IPS-20b (cell line): Measurements from ENCODE around the gene MAU2.

Experiments
- H3K27ac ChIP-seq: one replicate; pipeline ENCODE4 v1.5.1; 2013; ENCODE audit warnings: low read length
- H3K27me3 ChIP-seq: 2 replicates; pipeline ENCODE4 v1.6.1; 2013; ENCODE audit warnings: mild to moderate bottlenecking, low read length, inconsistent platforms; ENCODE audit not compliant: insufficient read depth
- H3K36me3 ChIP-seq: 2 replicates; pipeline ENCODE4 v1.6.1; 2013; ENCODE audit warnings: low read depth, mild to moderate bottlenecking, inconsistent platforms, low read length, moderate library complexity; ENCODE audit not compliant: insufficient read depth
- H3K4me1 ChIP-seq: 2 replicates; pipeline ENCODE4 v1.6.1; 2013; ENCODE audit warnings: mild to moderate bottlenecking, control low read depth, inconsistent platforms, low read length, moderate library complexity; ENCODE audit not compliant: insufficient read depth
- H3K4me3 ChIP-seq: 2 replicates; pipeline ENCODE4 v1.5.1; 2013; ENCODE audit warnings: mild to moderate bottlenecking, low read length, inconsistent platforms
- H3K9ac ChIP-seq: 2 replicates; pipeline ENCODE4 v1.6.1; 2013; ENCODE audit warnings: low read depth, mild to moderate bottlenecking, inconsistent platforms, low read length, moderate library complexity
- H3K9me3 ChIP-seq: 2 replicates; pipeline ENCODE4 v1.6.1; 2013; ENCODE audit warnings: mild to moderate bottlenecking, low read depth, low read length, inconsistent platforms; ENCODE audit not compliant: insufficient read depth

Gene MAU2

DNA sequence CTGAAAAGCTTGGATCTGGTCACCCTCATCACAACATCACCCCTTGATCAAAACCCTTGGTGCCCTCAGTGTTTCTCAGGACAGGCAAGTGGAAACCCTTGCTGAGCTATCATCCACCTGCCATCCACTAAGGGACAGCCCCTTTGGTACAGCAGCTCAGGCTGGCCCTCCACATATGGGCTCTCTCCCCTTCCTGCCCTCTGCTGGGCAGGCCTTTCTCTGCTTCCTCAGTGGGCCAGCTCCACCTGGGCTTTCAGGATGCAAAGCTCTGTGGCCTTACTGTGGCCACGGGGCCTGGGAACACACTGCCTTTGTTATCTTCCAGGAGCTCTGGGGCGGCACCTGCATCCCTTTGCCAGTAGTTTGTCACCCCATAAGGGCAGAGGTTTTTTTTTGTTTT is 5.2 kb upstream of the MAU2 start:
- 0 out of 2 replicates have a peak, but pooled peaks cover 3% of the 10 kb centered on the region for H3K4me1 ChIP-seq
- H3K9ac ChIP-seq: no peak overlapping the region
- H3K9me3 ChIP-seq: no peaks in the 10 kb centered on the region
- peaks cover 50% of the 10 kb centered on the region for H3K36me3 ChIP-seq
- H3K27ac ChIP-seq: no peak overlapping the region
- H3K27me3 ChIP-seq: no peaks in the 10 kb centered on the region
- H3K4me3 ChIP-seq: no peak overlapping the region

- peaks cover 43% of the 10 kb centered on the region for H3K36me3 ChIP-seq
- no peak overlapping the region for H3K9ac ChIP-seq
- no peak overlapping the region for H3K4me3 ChIP-seq
- H3K27me3 ChIP-seq: no peaks in the 10 kb centered on the region
- 0 out of 2 replicates have a peak, but pooled peaks cover 3% of the 10 kb centered on the region for H3K4me1 ChIP-seq
- no peaks in the 10 kb centered on the region for H3K9me3 ChIP-seq
- H3K27ac ChIP-seq: no peak overlapping the region
Measured at GRCh38 chr19:19316082-19316481, 4.5 kb upstream of the MAU2 start.

- peak overlapping the region; percentile 69 for H3K4me3 ChIP-seq
- H3K27me3 ChIP-seq: no peaks in the 10 kb centered on the region
- peak overlapping the region; percentile 78 for H3K9ac ChIP-seq
- peaks cover 7% of the 10 kb centered on the region; the same call in 1 of the 2 replicates for H3K4me1 ChIP-seq
- H3K27ac ChIP-seq: peak overlapping the region; percentile 23
- peaks cover 33% of the 10 kb centered on the region for H3K36me3 ChIP-seq
- no peaks in the 10 kb centered on the region for H3K9me3 ChIP-seq
Measured at GRCh38 chr19:19319732-19320360, 783 bp upstream of the MAU2 start.

GRCh38 chr19:19321141-19321577 is 530 bp downstream of the MAU2 start:
- H3K27ac ChIP-seq: peak overlapping the region; percentile 23
- peak overlapping the region; percentile 69 for H3K4me3 ChIP-seq
- H3K9ac ChIP-seq: peak overlapping the region; percentile 78; the same call in 1 of the 2 replicates
- H3K27me3 ChIP-seq: no peaks in the 10 kb centered on the region
- H3K4me1 ChIP-seq: peaks cover 7% of the 10 kb centered on the region; the same call in 1 of the 2 replicates
- H3K36me3 ChIP-seq: peaks cover 30% of the 10 kb centered on the region
- no peaks in the 10 kb centered on the region for H3K9me3 ChIP-seq

GRCh38 chr19:19324059-19324770 is 3.6 kb downstream of the MAU2 start:
- no peak overlapping the region for H3K9ac ChIP-seq
- H3K4me3 ChIP-seq: no peak overlapping the region

DNA sequence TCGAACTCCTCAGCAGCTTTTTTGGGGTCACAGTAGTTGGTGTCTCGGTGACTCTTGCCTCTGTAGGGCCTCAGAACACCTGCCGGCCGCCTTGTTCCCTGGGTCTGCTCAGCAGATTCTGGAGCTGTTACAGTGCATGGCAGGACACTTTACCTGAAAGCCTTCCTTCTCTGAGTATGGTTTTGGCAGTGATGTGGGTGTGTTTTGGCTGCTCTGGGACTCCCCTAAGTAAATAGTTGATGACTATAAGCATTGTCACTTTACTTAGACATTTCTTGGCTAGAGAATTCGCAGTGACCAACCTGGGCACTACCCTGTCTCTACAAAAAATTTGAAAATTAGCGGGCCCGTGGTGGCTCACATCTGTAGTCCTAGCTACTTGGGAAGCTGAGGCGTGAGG is 7.0 kb downstream of the MAU2 start:
- no peaks in the 10 kb centered on the region for H3K4me1 ChIP-seq
- no peaks in the 10 kb centered on the region for H3K27me3 ChIP-seq
- peaks cover 64% of the 10 kb centered on the region for H3K36me3 ChIP-seq
- no peaks in the 10 kb centered on the region for H3K9me3 ChIP-seq
- H3K27ac ChIP-seq: no peak overlapping the region
- H3K4me3 ChIP-seq: no peak overlapping the region
- no peak overlapping the region for H3K9ac ChIP-seq

More at GRCh38 chr19:19324059-19324770, 3.6 kb downstream of the MAU2 start:
- Histone ChIP-seq H3K36me3 (peaks cover 40% of the 10 kb centered on the region), H3K9me3 (no peaks in the 10 kb centered on the region), H3K27me3 (no peaks in the 10 kb centered on the region), H3K27ac (no peak overlapping the region), H3K4me1 (peaks cover 6% of the 10 kb centered on the region; the same call in 1 of the 2 replicates)

GRCh38 chr19:19329126-19329525 is 8.5 kb downstream of the MAU2 start:
- Histone ChIP-seq H3K4me3 (no peak overlapping the region), H3K4me1 (no peaks in the 10 kb centered on the region), H3K9me3 (no peaks in the 10 kb centered on the region), H3K36me3 (peaks cover 68% of the 10 kb centered on the region), H3K27ac (no peak overlapping the region), H3K27me3 (no peaks in the 10 kb centered on the region), H3K9ac (no peak overlapping the region)

- H3K36me3 ChIP-seq: peaks cover 80% of the 10 kb centered on the region
- H3K27ac ChIP-seq: no peak overlapping the region
- H3K9ac ChIP-seq: no peak overlapping the region
Measured at GRCh38 chr19:19334063-19334988, 13.7 kb downstream of the MAU2 start.

GRCh38 chr19:19334989-19335344 is 14.3 kb downstream of the MAU2 start:
- H3K9ac ChIP-seq: no peak overlapping the region
- H3K9me3 ChIP-seq: no peaks in the 10 kb centered on the region
- H3K4me3 ChIP-seq: no peak overlapping the region
- H3K27ac ChIP-seq: no peak overlapping the region
- H3K4me1 ChIP-seq: no peaks in the 10 kb centered on the region
- no peaks in the 10 kb centered on the region for H3K27me3 ChIP-seq
- peaks cover 77% of the 10 kb centered on the region for H3K36me3 ChIP-seq

More at GRCh38 chr19:19334063-19334988, 13.7 kb downstream of the MAU2 start:
- H3K4me3 ChIP-seq: no peak overlapping the region
- H3K4me1 ChIP-seq: no peaks in the 10 kb centered on the region
- no peaks in the 10 kb centered on the region for H3K27me3 ChIP-seq
- H3K9me3 ChIP-seq: no peaks in the 10 kb centered on the region

DNA sequence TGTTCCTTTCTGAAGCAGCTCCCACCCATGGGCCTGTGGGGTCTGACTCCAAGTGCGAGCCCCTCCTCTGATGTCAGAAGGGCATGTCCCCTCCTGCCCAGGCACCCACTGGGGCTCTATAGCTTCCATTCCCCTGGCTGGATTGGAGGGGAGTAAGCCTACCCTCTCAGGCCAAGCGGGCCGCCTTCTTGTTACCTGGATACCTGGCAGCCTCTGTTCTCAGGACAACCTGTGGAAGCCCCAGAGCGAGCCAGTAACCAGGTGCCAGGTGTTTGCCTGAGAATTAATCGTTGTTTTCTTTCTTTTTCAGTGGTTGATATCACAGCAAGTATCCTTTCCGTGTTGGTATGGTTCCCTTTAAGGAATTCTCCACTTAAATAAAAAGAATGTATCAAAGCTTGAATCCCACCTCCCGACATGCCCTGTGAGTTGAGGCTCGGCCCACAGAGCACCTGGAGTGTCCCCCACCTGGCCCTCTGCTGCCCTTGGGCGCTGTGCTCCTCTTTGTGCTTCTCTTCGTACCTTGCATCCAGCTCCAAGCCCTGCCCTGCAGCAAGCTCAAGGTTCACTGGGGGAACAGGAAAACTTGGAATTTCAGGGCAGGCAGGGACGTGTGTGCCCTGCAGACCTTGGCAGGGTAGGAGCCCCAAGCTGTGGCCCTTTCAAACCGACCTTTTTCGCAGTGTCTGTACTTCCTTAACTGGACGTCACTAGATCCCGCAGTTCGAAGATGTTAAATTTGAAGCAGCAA is 15.0 kb downstream of the MAU2 start:
- Histone ChIP-seq H3K9me3 (no peaks in the 10 kb centered on the region), H3K9ac (no peak overlapping the region), H3K4me3 (no peak overlapping the region), H3K4me1 (no peaks in the 10 kb centered on the region), H3K27ac (no peak overlapping the region), H3K36me3 (peaks cover 74% of the 10 kb centered on the region), H3K27me3 (no peaks in the 10 kb centered on the region)

DNA sequence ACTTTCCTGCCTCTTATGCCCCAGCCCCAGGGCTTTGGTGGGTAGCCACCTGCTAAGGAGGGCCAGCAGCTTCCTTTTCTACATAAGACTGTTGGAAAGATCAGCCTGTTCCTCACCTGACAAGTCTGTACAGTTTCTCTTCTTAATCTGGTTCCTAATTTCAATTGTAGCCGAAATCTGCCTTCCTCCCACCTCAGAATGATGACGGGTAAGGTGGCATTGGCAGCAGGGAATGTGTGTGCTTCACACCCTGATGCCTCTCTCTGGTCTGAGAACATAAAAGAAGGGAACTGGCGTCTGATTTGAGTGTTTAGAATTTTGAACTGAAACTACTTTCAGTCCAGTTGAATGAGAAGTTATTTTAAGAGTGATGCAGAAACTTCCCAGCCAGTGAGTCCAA is 16.0 kb downstream of the MAU2 start:
- Histone ChIP-seq H3K4me1 (no peaks in the 10 kb centered on the region), H3K9ac (no peak overlapping the region), H3K9me3 (no peaks in the 10 kb centered on the region), H3K27ac (no peak overlapping the region), H3K4me3 (no peak overlapping the region), H3K36me3 (peaks cover 69% of the 10 kb centered on the region), H3K27me3 (no peaks in the 10 kb centered on the region)
